Measurements from ENCODE around the gene SPIRE2. TPM values are rescaled to one million over a fixed set of nuclear protein-coding genes. Genes with fewer than 3 reads are reported as not detected.

SPIRE2 gene
- polyA plus RNA-seq, 1 experiment: 1.5 TPM

DNA sequence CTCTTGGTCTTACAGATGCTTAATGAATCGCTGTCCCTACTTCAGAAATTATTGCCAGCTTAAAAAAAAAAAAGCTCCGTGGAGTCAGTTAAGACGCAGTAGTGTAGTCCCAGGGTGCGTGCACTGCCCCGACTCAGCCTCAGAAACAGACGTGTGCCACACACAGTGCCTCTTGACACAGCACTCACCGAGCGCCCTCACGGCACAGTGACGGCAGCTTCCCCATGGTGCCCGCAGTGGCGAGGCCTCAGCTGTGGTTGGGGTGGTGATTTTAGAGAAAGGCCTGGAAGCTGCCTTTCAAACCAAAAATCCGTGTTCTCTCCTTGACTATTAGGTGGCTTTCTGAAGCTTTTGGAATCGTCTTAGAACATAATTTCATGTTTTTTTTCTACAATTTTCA is 59.0 kb downstream of the SPIRE2 start:
- Histone ChIP-seq H3K27me3 (ENCODE audit: control insufficient read depth, insufficient read depth, low read length) (no peaks in the 10 kb centered on the region), H3K9me3 (ENCODE audit: control insufficient read depth, insufficient read depth, low read length) (no peaks in the 10 kb centered on the region), H3K27ac (ENCODE audit: low read depth, low read length) (no peak overlapping the region), H3K4me3 (ENCODE audit: low read depth, low read length) (no peak overlapping the region)
- TF ChIP-seq, protein P1, sequence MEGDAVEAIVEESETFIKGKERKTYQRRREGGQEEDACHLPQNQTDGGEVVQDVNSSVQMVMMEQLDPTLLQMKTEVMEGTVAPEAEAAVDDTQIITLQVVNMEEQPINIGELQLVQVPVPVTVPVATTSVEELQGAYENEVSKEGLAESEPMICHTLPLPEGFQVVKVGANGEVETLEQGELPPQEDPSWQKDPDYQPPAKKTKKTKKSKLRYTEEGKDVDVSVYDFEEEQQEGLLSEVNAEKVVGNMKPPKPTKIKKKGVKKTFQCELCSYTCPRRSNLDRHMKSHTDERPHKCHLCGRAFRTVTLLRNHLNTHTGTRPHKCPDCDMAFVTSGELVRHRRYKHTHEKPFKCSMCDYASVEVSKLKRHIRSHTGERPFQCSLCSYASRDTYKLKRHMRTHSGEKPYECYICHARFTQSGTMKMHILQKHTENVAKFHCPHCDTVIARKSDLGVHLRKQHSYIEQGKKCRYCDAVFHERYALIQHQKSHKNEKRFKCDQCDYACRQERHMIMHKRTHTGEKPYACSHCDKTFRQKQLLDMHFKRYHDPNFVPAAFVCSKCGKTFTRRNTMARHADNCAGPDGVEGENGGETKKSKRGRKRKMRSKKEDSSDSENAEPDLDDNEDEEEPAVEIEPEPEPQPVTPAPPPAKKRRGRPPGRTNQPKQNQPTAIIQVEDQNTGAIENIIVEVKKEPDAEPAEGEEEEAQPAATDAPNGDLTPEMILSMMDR (IDR thresholded peaks at IDR 0.05; ENCODE audit: low read depth, low read length): no peak
- POLR2A ChIA-PET: interaction anchor here (0.6 to 1.2 kb wide), 4 partner anchors 13 to 174 kb away, joined by 3 to 5 read pairs (median 3); no protein-coding TSS in a partner anchor
- DNase-seq (ENCODE audit: low read depth, low spot score): no peak
- CTCF ChIA-PET: no interaction called here

DNA sequence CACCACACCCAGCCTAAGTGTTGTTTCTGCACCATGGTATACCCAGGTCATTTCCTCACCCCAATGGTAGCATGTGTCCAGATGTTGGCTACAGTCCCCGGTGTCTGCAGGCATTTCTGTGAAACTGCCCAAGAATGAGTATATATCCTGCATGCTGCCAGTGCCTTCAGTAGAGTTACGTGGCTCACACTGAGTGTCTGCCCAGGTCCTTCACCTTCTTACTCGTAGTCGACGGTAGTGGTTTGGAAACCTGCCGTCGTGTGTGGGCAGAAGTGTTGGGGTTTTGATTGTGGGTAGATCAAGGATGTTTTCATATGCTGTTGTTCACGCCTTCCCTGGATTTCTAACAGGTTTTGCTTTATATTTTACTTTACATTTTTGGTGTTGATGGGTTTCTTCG is 61.9 kb downstream of the SPIRE2 start:
- POLR2A ChIA-PET: interaction anchor here (1.5 kb wide), 1 partner anchor 32 kb away, joined by 3 read pairs; no protein-coding TSS in a partner anchor
- TF ChIP-seq, protein P1 (IDR thresholded peaks at IDR 0.05; ENCODE audit: low read depth, low read length): no peak
- Histone ChIP-seq H3K4me3 (ENCODE audit: low read depth, low read length) (no peak overlapping the region), H3K27ac (ENCODE audit: low read depth, low read length) (no peak overlapping the region), H3K27me3 (ENCODE audit: control insufficient read depth, insufficient read depth, low read length) (no peaks in the 10 kb centered on the region), H3K9me3 (ENCODE audit: control insufficient read depth, insufficient read depth, low read length) (no peaks in the 10 kb centered on the region; the same call in 1 of the 2 replicates)
- DNase-seq (ENCODE audit: low read depth, low spot score): no peak
- CTCF ChIA-PET: no interaction called here

DNA sequence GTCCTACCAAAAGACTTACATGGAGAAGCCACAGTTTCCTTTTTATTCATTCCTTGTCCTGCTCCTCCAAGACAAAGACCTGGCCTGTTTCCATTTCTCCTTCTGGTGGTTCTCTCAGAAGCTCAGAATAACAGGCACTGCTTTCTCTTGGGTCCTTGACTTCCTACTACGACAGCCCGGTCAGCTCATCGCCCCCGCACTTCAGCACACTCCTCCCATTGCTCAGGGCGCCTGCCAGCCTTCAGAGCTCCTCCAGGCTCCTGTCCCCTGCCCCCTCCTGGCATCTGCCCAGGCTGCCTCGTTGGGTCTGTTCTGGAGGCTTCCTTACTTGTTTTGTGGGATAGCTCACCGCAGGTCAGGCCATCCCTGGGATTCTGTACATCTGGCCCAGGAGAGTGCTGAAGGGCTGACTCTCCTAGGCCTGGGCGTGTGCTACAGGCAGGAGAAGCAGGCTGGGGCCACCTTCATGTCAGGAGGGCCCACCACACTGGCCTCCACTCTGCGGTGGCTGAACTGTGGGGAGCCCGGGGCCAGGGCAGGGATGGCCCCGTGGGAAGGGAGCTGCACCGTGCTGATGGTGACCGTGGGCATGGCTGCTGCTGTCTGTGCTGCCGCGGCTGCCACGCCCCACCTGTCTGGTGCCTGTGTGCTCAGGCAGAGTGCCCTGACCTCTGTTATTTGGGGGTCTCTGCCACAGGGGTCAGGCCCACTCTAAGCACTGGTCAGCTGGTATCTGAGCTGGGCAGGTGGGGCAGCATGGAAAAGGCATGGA is 62.8 kb downstream of the SPIRE2 start:
- POLR2A ChIA-PET: interaction anchor here (1.5 kb wide), 1 partner anchor 31 kb away, joined by 3 read pairs; no protein-coding TSS in a partner anchor
- CTCF ChIA-PET: interaction anchor here (1.0 kb wide), 1 partner anchor 185 kb away, joined by 3 read pairs; no protein-coding TSS in a partner anchor
- no peak for DNase-seq (ENCODE audit: low read depth, low spot score)

DNA sequence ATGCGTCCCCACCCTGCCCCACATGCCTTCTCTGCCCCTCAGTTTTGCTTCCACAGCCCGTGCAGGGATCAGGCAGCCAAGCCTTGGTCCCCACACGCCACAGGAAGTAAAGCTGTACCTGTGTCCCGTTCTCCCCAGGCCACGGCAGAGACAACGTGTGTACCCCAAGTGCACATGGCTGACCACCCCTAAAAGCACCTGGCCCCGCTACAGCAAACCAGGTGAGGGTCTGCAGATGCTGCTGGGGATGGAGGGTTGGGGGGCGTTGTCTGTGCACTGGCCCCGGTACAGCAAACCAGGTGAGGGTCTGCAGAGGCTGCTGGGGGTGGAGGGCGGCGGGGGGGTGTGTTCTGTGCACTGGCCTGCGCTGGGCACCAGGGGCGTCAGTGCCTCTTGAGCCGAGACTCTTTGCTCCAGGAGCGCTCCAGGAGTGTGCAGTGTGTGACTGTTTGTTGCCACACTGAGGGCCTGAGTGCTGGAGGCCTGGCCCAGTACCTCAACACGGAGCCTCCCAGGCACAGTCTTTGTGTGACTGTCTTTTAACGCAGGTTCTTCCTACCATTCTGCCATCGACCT is 63.9 kb downstream of the SPIRE2 start:
- no peaks in the 10 kb centered on the region; the same call in 1 of the 2 replicates for H3K9me3 ChIP-seq (ENCODE audit: control insufficient read depth, insufficient read depth, low read length)
- TF ChIP-seq, protein P1 (IDR thresholded peaks at IDR 0.05; ENCODE audit: low read depth, low read length): no peak
- ChIA-PET POLR2A (no interaction called here), CTCF (no interaction called here)
- DNase-seq (ENCODE audit: low read depth, low spot score): no peak
- H3K4me3 ChIP-seq (ENCODE audit: low read depth, low read length): no peak overlapping the region
- H3K27ac ChIP-seq (ENCODE audit: low read depth, low read length): no peak overlapping the region
- H3K27me3 ChIP-seq (ENCODE audit: control insufficient read depth, insufficient read depth, low read length): no peaks in the 10 kb centered on the region

More for the DNA sequence above, 62.8 kb downstream of the SPIRE2 start:
- no peak overlapping the region for H3K4me3 ChIP-seq (ENCODE audit: low read depth, low read length)
- TF ChIP-seq, protein P1 (IDR thresholded peaks at IDR 0.05; ENCODE audit: low read depth, low read length): no peak
- no peaks in the 10 kb centered on the region; the same call in 1 of the 2 replicates for H3K9me3 ChIP-seq (ENCODE audit: control insufficient read depth, insufficient read depth, low read length)
- H3K27me3 ChIP-seq (ENCODE audit: control insufficient read depth, insufficient read depth, low read length): no peaks in the 10 kb centered on the region
- H3K27ac ChIP-seq (ENCODE audit: low read depth, low read length): peak overlapping the region; percentile 31

DNA sequence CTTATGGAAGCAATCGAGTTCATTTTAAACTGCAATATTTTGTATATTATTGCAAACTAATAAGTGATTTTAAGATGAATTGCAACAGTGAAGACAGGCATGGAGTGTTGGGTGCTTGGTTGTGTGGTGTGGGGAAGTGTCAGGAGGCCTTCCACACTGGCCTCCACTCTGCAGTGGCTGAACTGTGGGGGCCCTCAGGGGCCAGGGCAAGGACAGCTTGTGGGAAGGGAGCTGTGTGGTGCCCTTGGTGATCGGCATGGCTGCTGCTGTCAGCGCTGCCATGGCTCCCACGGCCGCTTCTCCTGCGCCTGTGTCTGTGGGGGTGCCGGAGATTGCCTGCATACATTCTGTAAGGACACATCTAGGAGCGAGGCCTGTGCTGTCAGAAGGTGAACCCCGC is 64.4 kb downstream of the SPIRE2 start:
- ChIA-PET POLR2A (no interaction called here), CTCF (no interaction called here)
- Histone ChIP-seq H3K27ac (ENCODE audit: low read depth, low read length) (no peak overlapping the region), H3K27me3 (ENCODE audit: control insufficient read depth, insufficient read depth, low read length) (no peaks in the 10 kb centered on the region), H3K9me3 (ENCODE audit: control insufficient read depth, insufficient read depth, low read length) (no peaks in the 10 kb centered on the region; the same call in 1 of the 2 replicates), H3K4me3 (ENCODE audit: low read depth, low read length) (no peak overlapping the region)
- DNase-seq (ENCODE audit: low read depth, low spot score): no peak
- TF ChIP-seq, protein P1 (IDR thresholded peaks at IDR 0.05; ENCODE audit: low read depth, low read length): no peak
